Bronchial epithelial cell (primary cell): ENCODE measurements around the gene ACP3. TPM values are rescaled to one million over a fixed set of nuclear protein-coding genes. Genes with fewer than 3 reads are reported as not detected.

ENCODE experiments used
- DNase-seq: peaks from one replicate; pipeline ENCODE4 v3.0.0-alpha.2; 2010; ENCODE audit warnings: low read depth
- FAIRE-seq: peaks from 2 replicates; lab custom pipeline; 2011; peaks lifted over from hg19 to GRCh38; lab: Jason Lieb, UNC
- H3K27me3 ChIP-seq: 2 replicates; pipeline ENCODE4 v1.5.1; 2011; ENCODE audit warnings: low read length; ENCODE audit not compliant: control insufficient read depth, insufficient read depth
- H3K36me3 ChIP-seq: 2 replicates; pipeline ENCODE4 v1.5.1; 2011; ENCODE audit warnings: low read length; ENCODE audit not compliant: control insufficient read depth, insufficient read depth
- H3K4me3 ChIP-seq: 2 replicates; pipeline ENCODE4 v1.5.1; 2011; ENCODE audit warnings: mild to moderate bottlenecking, low read depth, low read length, control low read depth
- total RNA-seq: library from RNA; depleted of rRNA; stranded (reverse); fragments of >200 nt; gene quantifications from 2 replicates; pipeline ENCODE4 v1.2.1, GENCODE V29; 2014
- TF ChIP-seq, protein P1 (sequence below): IDR thresholded peaks from 2 replicates; pipeline ENCODE4 v1.5.1; 2011; ENCODE audit warnings: mild to moderate bottlenecking, moderate library complexity, low read length, control low read depth, inconsistent platforms; ENCODE audit not compliant: insufficient read depth, severe bottlenecking

Gene ACP3, protein sequence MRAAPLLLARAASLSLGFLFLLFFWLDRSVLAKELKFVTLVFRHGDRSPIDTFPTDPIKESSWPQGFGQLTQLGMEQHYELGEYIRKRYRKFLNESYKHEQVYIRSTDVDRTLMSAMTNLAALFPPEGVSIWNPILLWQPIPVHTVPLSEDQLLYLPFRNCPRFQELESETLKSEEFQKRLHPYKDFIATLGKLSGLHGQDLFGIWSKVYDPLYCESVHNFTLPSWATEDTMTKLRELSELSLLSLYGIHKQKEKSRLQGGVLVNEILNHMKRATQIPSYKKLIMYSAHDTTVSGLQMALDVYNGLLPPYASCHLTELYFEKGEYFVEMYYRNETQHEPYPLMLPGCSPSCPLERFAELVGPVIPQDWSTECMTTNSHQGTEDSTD
- total RNA-seq = 1.6 and 7.0 TPM in 2 replicates

DNA sequence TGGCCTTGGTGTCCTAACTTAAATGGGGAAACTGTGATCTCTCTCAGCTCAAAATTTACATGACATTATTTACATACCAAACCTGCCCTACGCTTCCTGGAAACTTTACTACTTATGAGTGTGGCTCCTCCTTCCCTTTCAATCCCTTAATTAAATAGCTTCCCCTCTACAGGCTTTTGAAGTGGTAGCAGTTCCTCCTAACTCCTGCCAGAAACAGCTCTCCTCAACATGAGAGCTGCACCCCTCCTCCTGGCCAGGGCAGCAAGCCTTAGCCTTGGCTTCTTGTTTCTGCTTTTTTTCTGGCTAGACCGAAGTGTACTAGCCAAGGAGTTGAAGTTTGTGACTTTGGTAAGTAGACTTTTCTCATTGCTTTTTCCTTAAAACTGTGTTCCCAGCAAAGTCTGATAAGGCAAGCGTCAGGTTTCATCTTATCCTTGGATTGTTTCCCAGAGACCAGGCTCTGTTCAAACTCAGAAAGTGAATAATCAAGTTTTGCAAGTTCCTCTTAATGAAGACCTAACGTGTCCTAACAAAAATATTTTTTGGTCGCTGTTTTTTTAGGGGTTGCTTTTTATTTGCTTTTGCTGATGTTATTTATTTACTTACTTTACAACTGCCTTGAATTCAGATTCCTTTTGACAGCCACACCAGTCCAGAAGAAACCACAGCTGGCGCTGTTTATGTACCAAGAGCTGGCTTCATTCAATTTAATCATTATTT, at the start of gene ACP3:
ACP3 (plus strand) TSS at position 179 of the 720 bp plus-strand sequence; CDS start at position 229, 50 bp downstream.
- H3K27me3 ChIP-seq = no peaks in the 10 kb centered on the region
- FAIRE-seq (peak; percentile 68), DNase-seq (peak; percentile 98)
- peak within 1 kb of the TSS; percentile 3 for H3K4me3 ChIP-seq
- no peaks in the 10 kb centered on the region for H3K36me3 ChIP-seq
- TF ChIP-seq, protein P1, sequence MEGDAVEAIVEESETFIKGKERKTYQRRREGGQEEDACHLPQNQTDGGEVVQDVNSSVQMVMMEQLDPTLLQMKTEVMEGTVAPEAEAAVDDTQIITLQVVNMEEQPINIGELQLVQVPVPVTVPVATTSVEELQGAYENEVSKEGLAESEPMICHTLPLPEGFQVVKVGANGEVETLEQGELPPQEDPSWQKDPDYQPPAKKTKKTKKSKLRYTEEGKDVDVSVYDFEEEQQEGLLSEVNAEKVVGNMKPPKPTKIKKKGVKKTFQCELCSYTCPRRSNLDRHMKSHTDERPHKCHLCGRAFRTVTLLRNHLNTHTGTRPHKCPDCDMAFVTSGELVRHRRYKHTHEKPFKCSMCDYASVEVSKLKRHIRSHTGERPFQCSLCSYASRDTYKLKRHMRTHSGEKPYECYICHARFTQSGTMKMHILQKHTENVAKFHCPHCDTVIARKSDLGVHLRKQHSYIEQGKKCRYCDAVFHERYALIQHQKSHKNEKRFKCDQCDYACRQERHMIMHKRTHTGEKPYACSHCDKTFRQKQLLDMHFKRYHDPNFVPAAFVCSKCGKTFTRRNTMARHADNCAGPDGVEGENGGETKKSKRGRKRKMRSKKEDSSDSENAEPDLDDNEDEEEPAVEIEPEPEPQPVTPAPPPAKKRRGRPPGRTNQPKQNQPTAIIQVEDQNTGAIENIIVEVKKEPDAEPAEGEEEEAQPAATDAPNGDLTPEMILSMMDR = no peak

DNA sequence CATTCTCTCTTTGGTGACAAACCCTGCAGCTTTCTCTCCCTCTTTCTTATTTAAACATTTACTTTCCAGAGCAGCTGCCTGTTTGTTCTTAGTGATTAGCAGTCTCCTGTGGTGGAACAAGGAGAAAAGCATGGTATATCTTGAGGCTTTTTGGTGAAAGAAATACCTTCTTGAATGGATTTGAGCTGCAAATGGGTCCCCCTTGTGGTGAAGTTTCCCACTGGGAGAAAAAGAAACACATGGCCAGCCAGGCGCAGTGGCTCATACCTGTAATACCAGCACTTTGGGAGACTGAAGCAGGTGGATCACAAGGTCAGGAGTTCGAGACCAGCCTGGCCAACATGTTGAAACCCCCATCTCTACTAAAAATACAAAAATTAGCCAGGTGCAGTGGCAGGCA, 48.3 kb upstream of the ACP3 start:
- TF ChIP-seq, protein P1 = peak; percentile 40
- Histone ChIP-seq H3K36me3 (no peaks in the 10 kb centered on the region), H3K4me3 (no peak overlapping the region), H3K27me3 (no peaks in the 10 kb centered on the region)
- FAIRE-seq (no peak), DNase-seq (peak; percentile 40)

DNA sequence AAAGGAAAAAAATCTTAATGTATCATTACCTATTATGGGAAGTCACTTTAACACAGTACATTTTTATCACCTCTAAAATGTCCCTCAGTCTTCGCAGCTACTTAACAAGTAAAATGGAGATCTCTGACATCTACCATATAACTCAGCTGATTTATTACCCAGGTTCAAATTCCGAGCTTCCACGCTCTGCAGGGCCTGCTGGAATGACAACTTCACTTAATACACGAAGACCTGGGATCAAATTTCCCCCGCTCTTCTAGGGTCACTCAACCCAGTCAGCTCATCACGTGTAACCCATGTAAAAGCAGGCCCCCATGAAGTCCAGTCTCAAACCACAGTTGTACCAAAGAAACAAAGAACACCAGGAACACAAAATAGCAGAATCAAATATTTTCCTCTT, 44.2 kb upstream of the ACP3 start:
- Histone ChIP-seq H3K36me3 (no peaks in the 10 kb centered on the region), H3K4me3 (no peak overlapping the region), H3K27me3 (no peaks in the 10 kb centered on the region)
- TF ChIP-seq, protein P1 = no peak
- DNase-seq (no peak), FAIRE-seq (no peak)

DNA sequence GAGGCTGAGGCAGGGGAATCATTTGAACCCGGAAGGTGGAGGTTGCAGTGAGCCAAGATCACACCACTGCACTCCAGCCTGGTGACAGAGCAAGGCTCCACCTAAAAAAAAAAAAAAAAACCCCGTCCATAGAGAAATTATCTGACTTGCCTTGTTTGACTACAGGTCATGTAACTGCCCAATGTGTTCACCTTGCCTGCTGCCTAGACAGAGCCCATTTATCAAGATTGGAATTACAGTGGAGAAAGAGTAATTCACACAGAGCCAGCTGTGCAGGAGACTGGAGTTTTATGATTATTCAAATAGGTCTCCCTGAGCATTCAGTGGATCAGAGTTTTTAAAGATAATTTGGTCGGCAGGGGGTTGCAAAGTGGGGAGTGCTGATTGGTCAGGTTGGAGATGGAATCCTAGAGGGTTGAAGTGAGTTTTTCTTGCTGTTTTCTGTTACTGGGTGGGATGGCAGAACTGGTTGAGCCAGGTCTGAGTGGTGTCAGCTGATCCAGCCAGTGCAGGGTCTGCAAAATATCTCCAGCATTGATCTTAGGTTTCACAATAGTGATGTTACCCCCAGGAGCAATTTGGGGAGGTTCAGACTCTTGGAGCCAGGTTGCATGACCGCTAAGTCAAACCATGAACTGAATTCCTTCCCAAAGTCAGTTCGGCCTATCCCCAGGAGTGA, 40.8 kb upstream of the ACP3 start:
- H3K4me3 ChIP-seq = no peak overlapping the region
- no peaks in the 10 kb centered on the region for H3K36me3 ChIP-seq
- FAIRE-seq (no peak), DNase-seq (no peak)
- no peaks in the 10 kb centered on the region for H3K27me3 ChIP-seq
- TF ChIP-seq, protein P1 = no peak

DNA sequence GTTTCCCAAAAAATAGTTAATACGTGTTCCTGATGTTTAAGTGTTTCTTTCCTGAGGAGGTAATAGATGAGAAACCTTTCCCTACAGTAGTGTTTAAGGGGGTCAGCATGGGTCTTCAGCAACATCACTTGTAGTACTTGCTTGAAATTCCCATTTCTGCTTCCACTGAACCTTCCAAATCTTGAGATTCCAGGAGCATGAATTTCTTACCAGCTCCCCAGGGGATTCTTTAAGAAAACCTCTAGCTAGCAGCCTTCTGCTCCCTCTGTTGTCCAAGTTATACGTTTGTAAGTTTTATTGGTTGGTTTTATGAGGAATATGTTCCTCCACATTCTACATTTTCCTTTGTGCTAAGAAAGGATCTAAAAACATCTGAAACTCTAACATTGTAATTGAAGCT, 38.2 kb upstream of the ACP3 start:
- no peak for DNase-seq
- FAIRE-seq = no peak
- Histone ChIP-seq H3K4me3 (no peak overlapping the region), H3K36me3 (no peaks in the 10 kb centered on the region), H3K27me3 (no peaks in the 10 kb centered on the region)
- TF ChIP-seq, protein P1 = no peak
